Right lobe of liver (tissue), 4 donors: ENCODE measurements around the gene NOTCH4.

Experiments used
- CTCF ChIP-seq, 4 donors: fragments of 200-600 bp in 3 of 4; fragments of 450-650 bp in 1 of 4; IDR thresholded peaks; one replicate each; pipeline versions ENCODE4 v1.5.1 to v1.8.0; 2016 to 2022; ENCODE audit warnings: antibody characterized with exemption in 4 of 4, mild to moderate bottlenecking in 2 of 4
- POLR2A ChIP-seq: fragments of 450-650 bp; IDR thresholded peaks from one replicate; pipeline ENCODE4 v1.6.1; 2017; ENCODE audit warnings: antibody characterized with exemption, mild to moderate bottlenecking
- donor health status: DM: no; HTN: no; CAD: no.
- donor health status: DM: no; HTN: no; CAD: no.
- donor health status: DM: no; HTN: yes; CAD: no.

- TF ChIP-seq CTCF (IDR thresholded peaks at IDR 0.05), result no peak
- TF ChIP-seq POLR2A, result no peak
Measured at GRCh38 chr6:32202186-32202585, 21.7 kb downstream of the NOTCH4 start.
